K562 (cell line): Measurements from ENCODE around the gene SPAG7. TPM values are rescaled to one million over a fixed set of nuclear protein-coding genes. Genes with fewer than 3 reads are reported as not detected.

Source experiments
- BRCA1 ChIP-seq, 2 experiments: fragments of 450-650 bp in 1 of 2; sonication (generic) in 1 of 2; formaldehyde crosslinking in 1 of 2; IDR thresholded peaks; 2 replicates each; pipeline versions ENCODE4 v1.5.0 to v1.6.1; 2017 to 2020; ENCODE audit warnings: mild to moderate bottlenecking in 1 of 2, missing genetic modification reagents in 1 of 2
- CREB1 ChIP-seq, 2 experiments: sonication (generic) in 1 of 2; formaldehyde crosslinking in 1 of 2; IDR thresholded peaks; 2 replicates each; pipeline versions ENCODE4 v1.6.1 to v1.8.0; 2012 to 2022; ENCODE audit warnings: inconsistent platforms in 1 of 2, mild to moderate bottlenecking in 1 of 2, missing genetic modification reagents in 1 of 2, moderate library complexity in 1 of 2
- CXXC5 ChIP-seq: fragments of 250-450 bp; sonication (Bioruptor Pico); IDR thresholded peaks from 2 replicates; pipeline ENCODE4 v1.8.0; 2022; ENCODE audit warnings: inconsistent platforms, mild to moderate bottlenecking, moderate library complexity
- DPF2 ChIP-seq: fragments of 450-650 bp; IDR thresholded peaks from 2 replicates; pipeline ENCODE4 v1.6.1; 2016
- E4F1 ChIP-seq: fragments of 250-450 bp; sonication (Bioruptor Pico); IDR thresholded peaks from 2 replicates; pipeline ENCODE4 v1.5.0; 2021; ENCODE audit warnings: mild to moderate bottlenecking, borderline replicate concordance
- EGR1 ChIP-seq: fragments of 450-650 bp; conservative IDR thresholded peaks from 2 replicates; pipeline ENCODE4 v1.6.1; 2017; ENCODE audit warnings: mild to moderate bottlenecking
- ID3 ChIP-seq, 2 experiments: fragments of 250-450 bp in 1 of 2; fragments of 450-650 bp in 1 of 2; sonication (Bioruptor Pico) in 1 of 2; IDR thresholded peaks; 2 replicates each; pipeline versions ENCODE4 v1.6.1 to v1.8.0; 2016 to 2021; ENCODE audit warnings: mild to moderate bottlenecking in 2 of 2, moderate library complexity in 2 of 2, missing compliant biosample characterization in 1 of 2, missing genetic modification characterization in 1 of 2
- KAT7 ChIP-seq: sonication (generic); formaldehyde crosslinking; IDR thresholded peaks from 2 replicates; pipeline ENCODE4 v1.8.0; 2022; ENCODE audit warnings: missing genetic modification reagents, mild to moderate bottlenecking, borderline replicate concordance
- MTA1 ChIP-seq: fragments of 450-650 bp; IDR thresholded peaks from 2 replicates; pipeline ENCODE4 v1.6.1; 2017; ENCODE audit warnings: borderline replicate concordance
- PATZ1 ChIP-seq: fragments of 250-450 bp; sonication (Bioruptor Pico); IDR thresholded peaks from 2 replicates; pipeline ENCODE4 v1.5.0; 2020; ENCODE audit warnings: mild to moderate bottlenecking, borderline replicate concordance
- SIX5 ChIP-seq, 2 experiments: IDR thresholded peaks; 2 replicates each; pipeline ENCODE4 v1.6.1; 2011; ENCODE audit warnings: low read length in 2 of 2, borderline replicate concordance in 1 of 2, low read depth in 1 of 2, mild to moderate bottlenecking in 1 of 2, moderate library complexity in 1 of 2; ENCODE audit not compliant: insufficient read depth in 1 of 2
- SREBF2 ChIP-seq: sonication (generic); formaldehyde crosslinking; IDR thresholded peaks from 2 replicates; pipeline ENCODE4 v1.4.0; 2020; ENCODE audit warnings: mild to moderate bottlenecking, missing genetic modification reagents
- TBP ChIP-seq: optimal IDR thresholded peaks from 2 replicates; pipeline ENCODE3; 2011; ENCODE audit warnings: low read depth, low read length, improper control_type of control experiment
- THRA ChIP-seq: fragments of 450-650 bp; IDR thresholded peaks from 2 replicates; pipeline ENCODE4 v1.6.1; 2017; ENCODE audit warnings: mild to moderate bottlenecking, moderate library complexity
- THRAP3 ChIP-seq: fragments of 450-650 bp; IDR thresholded peaks from 2 replicates; pipeline ENCODE4 v1.6.1; 2016; ENCODE audit warnings: mild to moderate bottlenecking, inconsistent platforms, borderline replicate concordance
- WHSC1 ChIP-seq: IDR thresholded peaks from one replicate; pipeline ENCODE4 v1.6.1; 2012; ENCODE audit warnings: low read length, control low read depth, inconsistent platforms
- ZNF3 ChIP-seq: fragments of 250-450 bp; sonication (Bioruptor Pico); IDR thresholded peaks from 2 replicates; pipeline ENCODE4 v1.5.0; 2021; ENCODE audit warnings: mild to moderate bottlenecking, moderate library complexity
- polyA plus RNA-seq, 8 experiments: library from polyadenylated mRNA; depleted of rRNA in 4 of 8; stranded (reverse) in 5 of 8; unstranded in 3 of 8; fragments of >200 nt; fragmentation: Nextera tagmentation in 2 of 8; fragmentation: Illumina TruSeq in 1 of 8; extraction: Ambion mirVana in 2 of 8; extraction: Trizol in 1 of 8; gene quantifications; 2 replicates each; pipeline versions ENCODE4 v1.2.1 to v1.2.3, GENCODE V29; 2011 to 2014; ENCODE audit warnings: inconsistent platforms in 1 of 8, missing spikeins in 1 of 8
- total RNA-seq, 7 experiments: library from RNA; depleted of rRNA in 6 of 7; stranded (reverse); fragments of >200 nt in 6 of 7; fragmentation: Illumina TruSeq in 2 of 7; extraction: Trizol in 2 of 7; gene quantifications; 2 replicates each; pipeline versions ENCODE4 v1.2.1 to v1.2.3, GENCODE V29; 2011 to 2021; ENCODE audit warnings: low replicate concordance in 1 of 7

The SPAG7 gene
- total and polyA plus RNA-seq, 9 of the 15 experiments (the other 6 are each of a cell fraction or from before 2014, with no cell fraction given): 5.6 to 53.5 (median 36.3) TPM

GRCh38 chr17:4939796-4940554 is 27.6 kb downstream of the SPAG7 start, which contains the start of the genes RNF167 and SLC25A11 (continued):
- TF ChIP-seq EGR1: no peak
- TF ChIP-seq CXXC5 (CRISPR knock-in tag): peak; percentile 75
- TF ChIP-seq ZNF3 (CRISPR knock-in tag): no peak
- TF ChIP-seq THRAP3: no peak
- 0 out of 2 replicates have a peak, but pooled peaks have one; percentile 53 for TF ChIP-seq KAT7 (CRISPR knock-in tag)
- no peak for TF ChIP-seq ID3 (CRISPR knock-in tag; IDR thresholded peaks at IDR 0.05)
- TF ChIP-seq ID3 (tag; IDR thresholded peaks at IDR 0.05): no peak
- TF ChIP-seq THRA: no peak
- no peak for TF ChIP-seq WHSC1
- no peak for TF ChIP-seq MTA1
- TF ChIP-seq E4F1 (CRISPR knock-in tag): no peak
- no peak for TF ChIP-seq TBP
- TF ChIP-seq SREBF2: no peak
- no peak for TF ChIP-seq SIX5 (IDR thresholded peaks at IDR 0.05; ENCODE audit: borderline replicate concordance in 1 of 2, insufficient read depth in 1 of 2, low read depth in 1 of 2, low read length in 2 of 2)
- TF ChIP-seq DPF2: no peak
- TF ChIP-seq PATZ1 (CRISPR knock-in tag): no peak
- no peak for TF ChIP-seq BRCA1 (IDR thresholded peaks at IDR 0.05)
- no peak for TF ChIP-seq BRCA1 (CRISPR knock-in tag; IDR thresholded peaks at IDR 0.05)
- no peak for TF ChIP-seq CREB1 (IDR thresholded peaks at IDR 0.05)
- TF ChIP-seq CREB1 (CRISPR knock-in tag; IDR thresholded peaks at IDR 0.05): peak; percentile 14; the same call in 1 of the 2 replicates
